Upper lobe of left lung (tissue), 6 donors: Measurements from ENCODE around the gene YAP1. TPM values are rescaled to one million over a fixed set of nuclear protein-coding genes. Genes with fewer than 3 reads are reported as not detected.

Experiments used
- ATAC-seq, 2 donors: fragments of 200-7000 bp; cut with Tn5 transposase; one replicate each; pipeline ENCODE4 v1.9.1; 2022; ENCODE audit warnings: mild to moderate bottlenecking in 2 of 2, moderate library complexity in 2 of 2; ENCODE audit not compliant: low FRiP score in 2 of 2
- DNase-seq, 2 donors: peaks; one replicate each; pipeline ENCODE4 v3.0.0-alpha.2; 2019 to 2020
- H3K27ac ChIP-seq, 4 donors: fragments of 200-600 bp; sonication (generic); one replicate each; pipeline ENCODE4 v1.5.1; 2016 to 2019
- H3K27me3 ChIP-seq, 4 donors: fragments of 200-600 bp; sonication (generic); one replicate each; pipeline ENCODE4 v1.5.1; 2017 to 2019
- H3K36me3 ChIP-seq, 4 donors: fragments of 200-600 bp; sonication (generic); one replicate each; pipeline ENCODE4 v1.5.1; 2016 to 2019
- H3K4me1 ChIP-seq, 4 donors: fragments of 200-600 bp; sonication (generic); one replicate each; pipeline ENCODE4 v1.5.1; 2018 to 2019
- H3K4me3 ChIP-seq, 4 donors: fragments of 200-600 bp; sonication (generic); one replicate each; pipeline ENCODE4 v1.5.1; 2017 to 2019; ENCODE audit warnings: mild to moderate bottlenecking in 2 of 4, moderate library complexity in 1 of 4
- H3K9me3 ChIP-seq, 4 donors: fragments of 200-600 bp; sonication (generic); one replicate each; pipeline ENCODE4 v1.5.1; 2018 to 2019
- CTCF ChIP-seq, 6 experiments: fragments of 450-650 bp in 4 of 6; fragments of 200-600 bp in 2 of 6; sonication (generic) in 2 of 6; IDR thresholded peaks; one replicate each; pipeline ENCODE4 v1.5.1; 2016 to 2019; ENCODE audit warnings: antibody characterized with exemption in 6 of 6
- EP300 ChIP-seq, 4 donors: sonication (generic); formaldehyde crosslinking; IDR thresholded peaks; one replicate each; pipeline ENCODE4 v1.5.1; 2017; ENCODE audit warnings: antibody characterized with exemption in 4 of 4, control low read depth in 2 of 4
- POLR2A ChIP-seq, 4 donors: fragments of 450-650 bp; IDR thresholded peaks; one replicate each; pipeline ENCODE4 v1.5.1; 2016 to 2017; ENCODE audit warnings: antibody characterized with exemption in 4 of 4, mild to moderate bottlenecking in 2 of 4
- POLR2AphosphoS5 ChIP-seq, 2 donors: sonication (generic); formaldehyde crosslinking; IDR thresholded peaks; one replicate each; pipeline ENCODE4 v1.5.1; 2017; ENCODE audit warnings: antibody characterized with exemption in 2 of 2
- WGBS, 2 donors: methylation state at CpG; one replicate each; pipeline ENCODE4 v1.1.5; 2017 to 2018; 5-methylcytosine and 5-hydroxymethylcytosine counted together
- total RNA-seq, 6 donors: library from RNA; depleted of rRNA in 4 of 6; stranded (reverse); fragments of >200 nt in 4 of 6; gene quantifications; one replicate each; pipeline versions ENCODE4 v1.1.0 to v1.2.1, GENCODE V29; 2016 to 2021
- donor health status: DM: no; HTN: no; CAD: no; lungs with moderate emphysema.
- donor health status: DM: no; HTN: yes; CAD: no; lungs with severe emphysema.

The YAP1 gene
- total RNA-seq, 6 donors from 2014 or later: 99.2 to 262 (median 190) TPM

- H3K27me3 ChIP-seq: no peaks in the 10 kb centered on the region
- TF ChIP-seq CTCF (IDR thresholded peaks at IDR 0.05) (no peak), EP300 (IDR thresholded peaks at IDR 0.05) (no peak), POLR2A (IDR thresholded peaks at IDR 0.05) (no peak), POLR2AphosphoS5 (IDR thresholded peaks at IDR 0.05) (no peak)
- no peaks in the 10 kb centered on the region for H3K9me3 ChIP-seq
- no peaks in the 10 kb centered on the region for H3K36me3 ChIP-seq
- 29 to 39% methylated on average over 2 of the region's 2 CpGs for WGBS, 2 donors
- no peak overlapping the region for H3K27ac ChIP-seq
- DNase-seq (no peak), ATAC-seq (no peak)
- H3K4me1 ChIP-seq: peaks cover 0 to 8% (median 2%) of the 10 kb centered on the region in 4 donors
- H3K4me3 ChIP-seq: no peak overlapping the region
These were observed 130.3 kb downstream of the YAP1 start for GRCh38 chr11:102240502-102240901.

GRCh38 chr11:102241026-102241425 lies 130.8 kb downstream of the YAP1 start:
- Histone ChIP-seq H3K27me3 (no peaks in the 10 kb centered on the region), H3K4me3 (no peak overlapping the region), H3K27ac (peak overlapping the region in 1 of 4 donors; percentile 11), H3K9me3 (no peaks in the 10 kb centered on the region), H3K36me3 (no peaks in the 10 kb centered on the region), H3K4me1 (peaks cover 0 to 8% (median 2%) of the 10 kb centered on the region in 4 donors)
- ATAC-seq (no peak), DNase-seq (no peak)
- TF ChIP-seq EP300 (IDR thresholded peaks at IDR 0.05) (no peak), CTCF (IDR thresholded peaks at IDR 0.05) (no peak), POLR2AphosphoS5 (IDR thresholded peaks at IDR 0.05) (no peak), POLR2A (IDR thresholded peaks at IDR 0.05) (no peak)
- 35 to 53% methylated on average over 1 of the region's 1 CpG for WGBS, 2 donors

DNA sequence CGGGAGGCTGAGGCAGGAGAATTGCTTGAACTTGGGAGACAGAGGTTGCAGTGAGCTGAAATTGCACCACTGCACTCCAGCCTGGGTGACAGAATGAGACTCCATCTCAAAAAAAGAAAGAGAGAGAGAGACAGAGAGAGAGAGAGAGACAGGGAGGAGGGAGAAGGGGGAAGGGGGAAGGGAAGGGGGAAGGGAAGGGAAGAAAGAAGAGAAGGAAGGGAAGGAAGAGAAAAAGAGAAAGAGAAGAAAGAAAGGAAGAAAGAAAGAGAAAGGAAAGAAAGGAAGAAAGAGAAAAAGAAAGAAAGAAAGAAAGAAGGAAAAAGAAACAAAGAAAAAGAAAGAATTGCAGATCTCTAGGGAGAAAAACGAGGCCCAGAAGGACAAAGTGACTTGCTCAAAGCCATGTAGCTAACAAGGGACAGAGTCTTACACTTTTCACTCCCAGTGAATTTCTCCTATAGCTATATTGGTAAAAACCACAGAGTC lies 133.2 kb downstream of the YAP1 start:
- 70 to 91% methylated on average over 2 of the region's 2 CpGs for WGBS, 2 donors
- H3K27me3 ChIP-seq: no peaks in the 10 kb centered on the region
- H3K9me3 ChIP-seq: no peaks in the 10 kb centered on the region
- no peaks in the 10 kb centered on the region for H3K36me3 ChIP-seq
- H3K4me1 ChIP-seq: peaks cover 0 to 8% (median 2%) of the 10 kb centered on the region in 4 donors
- H3K27ac ChIP-seq: no peak overlapping the region
- no peak for TF ChIP-seq CTCF (IDR thresholded peaks at IDR 0.05)
- no peak for TF ChIP-seq EP300 (IDR thresholded peaks at IDR 0.05)
- no peak for TF ChIP-seq POLR2A (IDR thresholded peaks at IDR 0.05)
- TF ChIP-seq POLR2AphosphoS5 (IDR thresholded peaks at IDR 0.05): no peak
- ATAC-seq (no peak), DNase-seq (no peak)
- no peak overlapping the region for H3K4me3 ChIP-seq

- no peak overlapping the region for H3K4me3 ChIP-seq
- no peaks in the 10 kb centered on the region for H3K36me3 ChIP-seq
- no peaks in the 10 kb centered on the region for H3K27me3 ChIP-seq
- H3K4me1 ChIP-seq: peaks cover 0 to 8% (median 2%) of the 10 kb centered on the region in 4 donors
- H3K27ac ChIP-seq: no peak overlapping the region
- DNase-seq: no peak
- TF ChIP-seq CTCF (IDR thresholded peaks at IDR 0.05) (no peak), EP300 (IDR thresholded peaks at IDR 0.05) (no peak), POLR2AphosphoS5 (IDR thresholded peaks at IDR 0.05) (no peak), POLR2A (IDR thresholded peaks at IDR 0.05) (no peak)
- ATAC-seq: no peak
- no peaks in the 10 kb centered on the region for H3K9me3 ChIP-seq
- WGBS, 2 donors: 64 to 65% methylated on average over 5 of the region's 5 CpGs
These were observed 134.6 kb downstream of the YAP1 start for GRCh38 chr11:102244681-102245409.

DNA sequence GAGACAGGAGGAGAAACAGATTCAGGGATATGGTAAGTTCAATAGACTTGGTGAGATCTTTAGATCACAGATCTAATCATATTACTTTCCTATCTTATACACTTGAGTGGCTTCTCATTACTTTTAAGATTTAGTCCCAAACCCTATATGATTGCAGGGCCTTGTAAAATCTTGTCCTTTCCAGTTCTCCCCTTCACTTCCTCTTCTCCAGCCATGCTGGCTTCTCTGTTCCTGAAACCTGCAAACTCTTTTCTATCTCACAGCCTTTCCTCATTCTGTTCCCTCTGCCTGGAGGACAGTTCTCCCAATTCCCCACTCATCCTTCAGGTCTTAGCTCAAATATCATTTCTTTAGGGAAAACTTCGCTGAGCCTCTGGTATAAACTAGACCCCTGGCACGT lies 141.2 kb downstream of the YAP1 start:
- no peak for TF ChIP-seq CTCF (IDR thresholded peaks at IDR 0.05)
- TF ChIP-seq EP300 (IDR thresholded peaks at IDR 0.05): no peak
- TF ChIP-seq POLR2AphosphoS5 (IDR thresholded peaks at IDR 0.05): no peak
- TF ChIP-seq POLR2A (IDR thresholded peaks at IDR 0.05): no peak
- no peak overlapping the region for H3K4me3 ChIP-seq
- H3K36me3 ChIP-seq: no peaks in the 10 kb centered on the region
- ATAC-seq: no peak
- WGBS, 2 donors: 96 to 100% methylated on average over 2 of the region's 2 CpGs
- H3K4me1 ChIP-seq: no peaks in the 10 kb centered on the region
- H3K27me3 ChIP-seq: no peaks in the 10 kb centered on the region
- H3K9me3 ChIP-seq: no peaks in the 10 kb centered on the region
- no peak for DNase-seq
- H3K27ac ChIP-seq: no peak overlapping the region
